Hippocampal formation (tissue), 2 donors: ENCODE measurements around the gene BLOC1S5.
"Not testable (repeated sequence)": the region's sequence is repeated elsewhere in the genome, so short reads cannot be mapped to it uniquely, and the experiment has no call there.

ENCODE experiments used
- DNase-seq, 2 donors: peaks; one replicate each; lab custom pipeline; 2025; lab: John Stamatoyannopoulos, UW

Gene BLOC1S5

DNA sequence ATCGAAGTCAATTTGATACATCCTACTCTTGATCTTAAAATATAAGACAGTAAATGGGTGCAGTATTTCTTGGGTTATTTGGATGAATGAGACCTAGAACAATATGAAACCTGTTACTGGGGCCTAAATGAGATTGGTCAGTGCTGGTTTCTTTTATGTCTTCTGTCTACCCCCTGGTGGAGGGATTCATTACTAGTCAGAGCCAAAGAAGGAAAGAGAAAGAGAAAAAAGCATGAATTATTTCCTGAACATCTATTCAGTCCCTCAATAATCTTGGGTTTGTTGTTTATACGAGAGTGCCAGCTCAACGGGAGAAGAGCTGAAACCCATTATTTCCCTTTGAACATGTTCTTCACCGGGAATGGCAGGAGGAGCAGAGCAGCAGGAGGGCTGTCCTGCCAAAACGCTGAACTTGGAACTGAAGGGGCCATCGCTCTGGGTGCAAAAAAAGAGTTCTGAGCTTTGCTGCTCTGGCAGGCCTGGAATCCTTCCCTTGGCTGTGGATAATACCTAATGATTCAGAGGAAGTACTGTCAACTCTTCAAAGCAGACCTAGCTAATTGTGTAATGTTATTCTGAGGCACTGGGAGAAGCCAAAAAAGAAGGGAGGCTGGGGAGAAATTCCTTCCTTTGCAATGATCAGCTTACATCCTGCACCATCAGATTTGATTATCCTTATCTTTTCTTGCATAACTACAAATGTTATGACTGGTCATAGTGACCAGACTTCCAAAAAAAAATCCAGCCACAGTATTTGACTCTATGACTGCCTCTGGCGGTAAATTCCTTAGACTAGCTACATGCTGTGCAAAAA, 72.0 kb downstream of the BLOC1S5 start:
- DNase-seq, result peak in 1 of 2 donors; percentile 46

DNA sequence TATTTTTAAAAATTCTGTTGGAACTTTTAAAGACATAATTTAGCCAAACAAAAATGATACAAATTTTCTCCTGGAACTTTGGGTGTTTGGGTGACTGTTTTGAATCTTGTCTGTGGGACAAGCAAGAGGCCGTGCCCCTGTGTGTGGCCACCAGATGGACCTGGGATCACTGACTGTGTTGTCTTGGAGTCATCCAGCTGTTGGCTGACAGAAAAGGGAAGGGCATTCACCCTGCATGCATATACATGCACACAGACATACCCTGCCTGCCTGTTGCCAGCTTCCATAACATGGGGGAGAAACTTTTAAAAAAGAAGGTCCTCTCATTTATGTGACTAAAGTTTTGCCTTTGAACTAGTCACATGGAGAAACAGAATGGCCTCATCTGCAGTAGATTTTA, 72.7 kb downstream of the BLOC1S5 start:
- DNase-seq, result no peak

DNA sequence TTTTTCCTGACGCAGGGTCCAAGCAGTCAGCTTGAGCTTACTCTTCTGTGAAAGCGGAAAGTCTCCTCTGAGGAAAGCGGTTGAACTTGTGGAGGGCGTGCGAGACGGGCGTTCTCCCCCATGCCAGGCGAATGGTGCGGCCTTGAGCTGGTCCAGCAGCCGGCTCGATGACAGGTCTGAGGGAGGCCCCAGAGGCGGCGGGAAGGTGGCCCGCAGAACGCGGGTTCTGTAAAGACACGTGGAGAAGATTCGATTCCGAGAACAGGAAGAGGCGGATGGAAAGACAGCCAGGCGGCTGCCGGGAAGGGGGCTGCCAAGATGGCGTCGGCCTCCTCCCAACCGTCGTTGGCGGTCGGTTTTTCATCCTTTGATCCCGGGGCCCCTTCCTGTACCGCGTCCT, 78.0 kb downstream of the BLOC1S5 start:
- DNase-seq, result no peak

DNA sequence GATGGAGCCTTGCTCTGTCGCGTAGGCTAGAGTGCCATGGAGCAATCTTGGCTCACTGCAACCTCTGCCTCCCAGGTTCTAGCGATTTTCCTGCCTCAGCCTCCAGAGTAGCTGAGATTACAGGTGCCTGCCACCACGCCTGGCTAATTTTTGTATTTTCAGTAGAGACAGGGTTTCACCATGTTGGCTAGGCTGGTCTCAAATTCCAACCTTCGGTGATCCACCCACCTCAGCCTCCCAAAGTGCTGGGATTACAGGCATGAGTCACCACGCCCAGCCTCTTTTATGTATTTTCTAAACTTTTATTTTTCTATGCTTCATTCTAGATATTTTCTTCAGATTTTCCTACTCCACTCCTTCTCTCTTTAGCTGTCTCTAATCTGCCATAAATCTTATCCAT, 80.2 kb downstream of the BLOC1S5 start:
- DNase-seq, result not testable (repeated sequence)

DNA sequence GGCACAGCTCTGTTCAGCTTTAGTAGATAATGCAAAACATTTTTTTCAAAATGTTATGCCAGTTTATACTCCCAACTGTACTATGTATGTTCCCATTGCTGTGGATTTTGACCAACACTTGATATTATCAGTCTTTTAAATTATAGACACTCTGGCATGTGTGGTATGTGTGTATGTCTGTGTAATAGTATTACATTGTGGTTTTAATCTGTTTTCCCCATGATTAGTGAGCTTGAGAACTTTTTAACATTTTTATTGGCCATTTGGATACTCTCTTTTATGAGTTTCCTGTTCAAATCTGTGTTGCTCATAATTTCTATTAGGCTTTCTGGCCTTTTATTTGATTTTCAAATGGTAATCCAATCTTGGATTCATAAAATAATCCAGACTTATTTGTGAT, 84.4 kb downstream of the BLOC1S5 start:
- no peak for DNase-seq

DNA sequence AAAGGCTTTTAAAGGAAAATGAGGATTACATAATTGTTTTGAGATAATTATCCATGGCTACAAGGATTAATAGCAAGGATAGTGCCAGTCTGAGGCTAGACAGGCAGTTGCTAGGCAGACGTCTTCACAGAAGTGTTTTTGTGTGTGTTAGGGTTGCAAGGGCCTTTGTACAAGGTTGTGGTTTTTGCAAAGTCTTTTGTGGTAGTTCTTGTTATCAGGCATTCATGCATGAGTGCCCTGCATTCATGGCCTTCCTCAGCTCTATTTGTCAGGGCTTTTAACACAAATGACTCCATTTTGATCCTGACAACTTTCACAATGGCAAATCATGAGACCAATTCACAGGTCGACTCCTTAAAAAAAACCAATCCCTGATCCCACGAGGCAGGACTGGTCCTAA, 85.5 kb downstream of the BLOC1S5 start:
- DNase-seq, result no peak

DNA sequence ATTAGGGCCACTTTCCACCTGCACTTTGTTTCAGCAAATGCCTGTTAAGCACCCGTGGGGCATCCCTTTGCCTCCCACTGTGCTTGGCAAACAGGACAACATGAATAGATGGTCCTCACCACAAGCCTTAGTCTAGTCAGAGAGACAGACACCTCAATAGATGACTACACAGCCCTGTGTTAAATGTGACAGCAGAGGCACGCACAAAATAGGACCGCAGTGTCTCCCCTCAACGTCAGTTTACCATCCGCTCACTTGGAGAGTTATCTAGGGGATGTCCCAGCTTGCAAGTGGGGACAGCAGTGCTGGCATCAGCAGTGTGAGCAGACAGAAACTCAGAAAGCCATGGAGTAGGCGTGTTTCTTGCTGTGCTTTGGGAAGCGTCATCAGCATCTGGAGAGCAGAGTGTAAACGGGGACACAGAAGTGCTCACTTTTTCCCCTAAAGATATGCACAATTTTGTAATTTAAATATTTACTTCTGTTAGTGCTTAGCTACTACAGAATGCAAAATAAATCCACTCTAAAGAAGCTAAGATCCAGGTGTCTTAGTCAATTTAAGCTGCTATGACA, 87.6 kb downstream of the BLOC1S5 start:
- no peak for DNase-seq

DNA sequence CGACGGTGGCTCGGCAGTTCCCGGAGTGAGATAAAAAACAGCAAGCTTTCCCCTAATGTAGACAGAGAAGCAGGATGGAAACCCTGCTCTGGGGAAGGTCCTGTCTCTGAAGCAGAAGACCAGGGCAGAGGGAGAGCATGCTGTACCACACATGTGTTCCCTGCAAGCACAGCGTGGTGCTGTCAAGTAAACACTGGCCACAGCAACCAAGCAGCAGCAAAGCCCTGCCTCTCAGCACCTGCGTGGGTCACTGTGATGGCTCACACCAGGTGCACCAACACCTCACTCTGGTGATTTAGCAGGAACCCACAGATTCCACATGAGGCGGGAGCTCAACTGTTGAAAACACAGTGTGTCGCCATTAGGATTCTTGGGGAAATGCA, 88.4 kb downstream of the BLOC1S5 start:
- peak; percentile 22 to 23 for DNase-seq

DNA sequence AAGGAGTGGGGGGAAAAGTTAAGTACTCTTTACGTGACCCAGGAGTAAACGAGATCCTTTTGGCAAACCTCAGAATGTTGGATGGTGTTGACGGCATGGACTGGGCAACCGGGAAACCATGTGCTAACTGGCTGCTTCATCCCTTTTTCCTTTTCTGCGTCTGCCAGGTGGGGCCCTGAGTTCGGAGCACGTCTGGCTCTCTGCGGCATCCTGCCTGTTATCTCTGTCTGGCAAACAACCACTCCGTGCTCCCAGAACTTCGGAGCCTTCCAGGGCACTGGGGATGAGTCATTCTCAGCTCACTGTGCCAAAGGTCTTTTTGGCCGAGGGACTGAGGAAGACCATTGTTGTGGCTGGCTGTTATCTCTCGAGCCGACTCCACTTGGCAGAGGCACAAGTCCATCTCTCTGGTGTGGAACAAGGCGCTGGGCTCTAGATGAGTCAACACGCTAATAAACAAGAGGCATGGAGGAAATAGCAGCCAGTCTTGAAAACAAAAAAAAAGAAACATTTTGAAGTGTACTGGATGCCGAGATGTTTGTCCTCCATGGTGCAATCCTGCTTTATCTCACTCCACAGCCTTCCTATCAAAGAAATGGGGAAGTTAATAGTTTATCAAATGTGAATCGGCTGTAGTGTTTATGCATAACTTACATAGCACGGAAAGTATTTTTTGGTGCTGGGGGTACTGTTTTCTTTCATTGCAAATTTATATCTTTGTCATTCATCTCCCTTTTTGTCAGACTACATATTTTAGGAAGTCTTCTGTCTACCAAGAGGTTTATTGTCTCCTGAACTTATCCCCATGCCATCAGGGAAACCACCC, 89.0 kb downstream of the BLOC1S5 start:
- peak; percentile 79 to 89 for DNase-seq

DNA sequence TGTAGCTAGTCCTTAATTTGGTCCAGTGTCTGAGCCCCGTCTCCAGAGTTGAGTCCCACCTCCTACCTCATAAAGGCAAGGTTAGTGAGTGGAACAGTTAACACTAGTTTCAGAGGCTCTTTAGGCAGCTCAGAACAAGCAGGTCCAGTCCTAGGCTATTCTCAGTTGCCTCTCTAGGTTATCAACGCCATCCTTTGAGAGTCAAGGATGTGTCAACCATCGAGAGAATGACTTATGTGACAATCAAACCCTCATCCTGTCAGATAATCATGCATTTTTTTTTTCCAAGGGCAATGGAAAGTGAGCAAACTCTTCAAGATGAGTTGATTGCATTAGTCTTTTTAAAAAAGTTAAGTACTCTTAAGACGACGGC, 89.6 kb downstream of the BLOC1S5 start:
- no peak for DNase-seq

DNA sequence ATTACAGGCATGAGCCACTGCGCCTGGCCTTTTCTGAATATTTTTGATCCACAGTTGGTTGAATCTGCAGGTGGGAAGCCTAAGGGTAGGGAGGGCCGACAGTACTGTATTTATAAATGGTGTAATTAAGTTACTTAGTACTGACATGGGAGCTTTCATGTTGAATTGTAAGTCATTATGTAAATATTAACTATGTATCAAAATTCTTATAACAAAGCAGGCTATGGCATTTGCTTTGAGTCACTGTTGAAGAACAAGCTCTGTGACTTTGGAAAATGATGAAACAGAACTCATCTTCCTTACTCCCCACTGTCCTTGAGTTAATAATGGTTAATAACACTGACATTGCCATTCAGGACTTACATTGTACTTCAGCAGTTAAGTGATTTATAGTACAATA, 90.6 kb downstream of the BLOC1S5 start:
- no peak for DNase-seq

DNA sequence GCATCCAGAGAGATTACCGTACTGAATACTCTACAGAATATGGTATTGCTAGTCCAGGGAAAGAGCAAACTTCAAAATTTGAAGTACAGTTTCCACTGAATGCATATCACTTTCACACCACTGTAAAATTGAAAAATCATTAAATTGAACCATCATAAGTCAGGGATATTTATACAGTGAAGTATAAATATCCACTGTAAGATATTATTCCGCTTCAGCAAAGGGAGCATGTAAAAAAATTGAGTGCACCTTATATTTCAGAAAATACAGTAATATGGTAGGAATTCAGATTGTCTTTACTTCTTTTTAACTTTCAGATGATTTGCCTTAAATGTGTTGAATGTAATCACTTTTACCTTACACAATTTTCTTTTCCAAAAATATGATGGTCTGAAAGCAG, 92.7 kb downstream of the BLOC1S5 start:
- no peak for DNase-seq

DNA sequence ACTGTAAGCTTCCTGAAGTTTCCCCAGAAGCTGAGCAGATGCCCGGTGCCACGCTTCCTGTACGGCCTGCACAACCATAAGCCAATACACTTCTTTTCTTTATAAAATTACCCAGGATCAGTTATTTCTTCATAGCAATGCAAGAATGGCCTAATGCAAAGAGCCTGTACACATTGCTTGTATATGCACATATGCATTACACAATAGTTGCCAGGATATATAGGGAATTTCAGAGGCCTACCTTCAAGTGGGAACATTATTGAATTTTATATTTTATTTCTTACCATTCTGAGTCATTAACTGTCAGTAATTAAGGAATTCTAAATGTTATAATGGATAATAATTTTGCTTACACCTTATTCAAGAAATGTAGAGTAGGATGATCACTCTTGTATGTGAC, 93.6 kb downstream of the BLOC1S5 start:
- DNase-seq, result no peak
